GM19395 (cell line): ENCODE measurements around the gene FAM163B.

ENCODE experiments used
- ATAC-seq: cut with Tn5 transposase; IDR thresholded peaks from one replicate; pipeline ENCODE4 v1.9.1; 2021; ENCODE audit warnings: mild to moderate bottlenecking, moderate library complexity; ENCODE audit not compliant: unreplicated experiment

FAM163B gene

GRCh38 chr9:133600739-133601138 is 8.4 kb downstream of the FAM163B start:
- ATAC-seq, result no peak

GRCh38 chr9:133599470-133600173 is 9.6 kb downstream of the FAM163B start:
- ATAC-seq, result no peak

- ATAC-seq, result no peak
Measured at GRCh38 chr9:133598978-133599377, 10.2 kb downstream of the FAM163B start.

GRCh38 chr9:133597316-133597957 is 11.8 kb downstream of the FAM163B start:
- no peak for ATAC-seq

GRCh38 chr9:133595910-133596309 is 13.3 kb downstream of the FAM163B start:
- no peak for ATAC-seq

- ATAC-seq, result no peak
Measured at GRCh38 chr9:133594310-133594709, 14.9 kb downstream of the FAM163B start.

- ATAC-seq, result no peak
Measured at GRCh38 chr9:133593587-133594253, 15.5 kb downstream of the FAM163B start.

- ATAC-seq, result no peak
Measured at GRCh38 chr9:133592731-133593409, 16.3 kb downstream of the FAM163B start.

- ATAC-seq, result no peak
Measured at GRCh38 chr9:133591985-133592384, 17.2 kb downstream of the FAM163B start.

- ATAC-seq, result no peak
Measured at GRCh38 chr9:133591116-133591910, 17.9 kb downstream of the FAM163B start.

- ATAC-seq, result no peak
Measured at GRCh38 chr9:133590231-133590855, 18.8 kb downstream of the FAM163B start.

GRCh38 chr9:133589454-133590227 is 19.5 kb downstream of the FAM163B start:
- ATAC-seq, result no peak

- ATAC-seq, result no peak
Measured at GRCh38 chr9:133587466-133587865, 21.7 kb downstream of the FAM163B start.

GRCh38 chr9:133587051-133587450 is 22.1 kb downstream of the FAM163B start:
- ATAC-seq, result no peak

- ATAC-seq, result no peak
Measured at GRCh38 chr9:133585481-133586351, 23.5 kb downstream of the FAM163B start.

- no peak for ATAC-seq
Measured at GRCh38 chr9:133584559-133585476, 24.4 kb downstream of the FAM163B start.

- ATAC-seq, result no peak
Measured at GRCh38 chr9:133584167-133584558, 25.0 kb downstream of the FAM163B start.
